Measurements from ENCODE around the gene REL. TPM values are rescaled to one million over a fixed set of nuclear protein-coding genes. Genes with fewer than 3 reads are reported as not detected.

Gene REL
- total RNA-seq, 1 experiment from 2014 or later: 10.2 TPM

- TF ChIP-seq TCF7L2 (IDR thresholded peaks at IDR 0.05; ENCODE audit: borderline replicate concordance, extremely low read depth, insufficient read depth, insufficient read length): no peak
- no peak for TF ChIP-seq POLR2A (IDR thresholded peaks at IDR 0.05; ENCODE audit: borderline replicate concordance, extremely low read depth, insufficient read depth, insufficient read length)
Observed at GRCh38 chr2:60974652-60975051, 93.3 kb downstream of the REL start (continued).

Other genes with a start within 250 kb of the REL start
- 13.2 TPM for gene PAPOLG, start 125.3 kb upstream of the REL start, total RNA-seq (2021; ENCODE audit: unreplicated experiment)
- 19.8 TPM for gene PEX13, start 136.1 kb downstream of the REL start, total RNA-seq (2021; ENCODE audit: unreplicated experiment)
- 5.6 TPM for gene PUS10, start 136.7 kb downstream of the REL start, total RNA-seq (2021; ENCODE audit: unreplicated experiment)
- 4.6 TPM for gene SANBR, start 184.3 kb downstream of the REL start, total RNA-seq (2021; ENCODE audit: unreplicated experiment)